NB4 (cell line): ENCODE results near the gene SELP.

Source experiments
- CTCF ChIP-seq: IDR thresholded peaks from one replicate; pipeline ENCODE4 v1.5.1; 2012; ENCODE audit warnings: low read depth, low read length
- MAX ChIP-seq: IDR thresholded peaks from 2 replicates; pipeline ENCODE4 v1.6.1; 2011; ENCODE audit warnings: low read depth, low read length
- POLR2A ChIP-seq: IDR thresholded peaks from 2 replicates; pipeline ENCODE4 v1.6.1; 2011; ENCODE audit warnings: mild to moderate bottlenecking; ENCODE audit not compliant: insufficient read length; ENCODE audit errors: extremely low read depth

- TF ChIP-seq CTCF: no peak
- TF ChIP-seq MAX: no peak
- no peak for TF ChIP-seq POLR2A
These were observed 61.4 kb downstream of the SELP start for GRCh38 chr1:169568497-169568896.
